ENCODE data around the gene FNIP2. TPM values are rescaled to one million over a fixed set of nuclear protein-coding genes. Genes with fewer than 3 reads are reported as not detected.
"Not testable (repeated sequence)": the region's sequence is repeated elsewhere in the genome, so short reads cannot be mapped to it uniquely, and the experiment has no call there.

FNIP2 gene
- total RNA-seq, 3 donors from 2014 or later: 61.8 to 94.1 (median 73.4) TPM

- intact Hi-C loops (cut with DNase I, micrococcal nuclease): no loop called here
- no peak for TF ChIP-seq CTCF (IDR thresholded peaks at IDR 0.05)
- DNase-seq (no peak), ATAC-seq (no peak)
- peaks cover 24% of the 10 kb centered on the region for H3K4me1 ChIP-seq (ENCODE audit: low read depth)
- H3K9me3 ChIP-seq: no peaks in the 10 kb centered on the region
- no peaks in the 10 kb centered on the region for H3K36me3 ChIP-seq (ENCODE audit: low read depth)
- H3K4me3 ChIP-seq: no peak overlapping the region
Observed at GRCh38 chr4:158801677-158802076, 32.9 kb downstream of the FNIP2 start.

- ATAC-seq: no peak
Observed at GRCh38 chr4:158802914-158803313, 34.1 kb downstream of the FNIP2 start.

GRCh38 chr4:158805635-158806471 is 37.0 kb downstream of the FNIP2 start:
- TF ChIP-seq CTCF (IDR thresholded peaks at IDR 0.05): no peak
- DNase-seq (peak in 1 of 3 donors; percentile 59), ATAC-seq (peak; percentile 69)
- intact Hi-C loops (cut with DNase I, micrococcal nuclease): no loop called here
- no peak overlapping the region for H3K4me3 ChIP-seq
- H3K4me1 ChIP-seq (ENCODE audit: low read depth): peaks cover 43% of the 10 kb centered on the region
- no peaks in the 10 kb centered on the region for H3K36me3 ChIP-seq (ENCODE audit: low read depth)
- no peaks in the 10 kb centered on the region for H3K9me3 ChIP-seq

More at GRCh38 chr4:158802914-158803313, 34.1 kb downstream of the FNIP2 start:
- no peak for TF ChIP-seq CTCF (IDR thresholded peaks at IDR 0.05)
- peaks cover 36% of the 10 kb centered on the region for H3K4me1 ChIP-seq (ENCODE audit: low read depth)
- no peaks in the 10 kb centered on the region for H3K9me3 ChIP-seq
- intact Hi-C loops (cut with DNase I, micrococcal nuclease): no loop called here
- no peak overlapping the region for H3K4me3 ChIP-seq
- no peaks in the 10 kb centered on the region for H3K36me3 ChIP-seq (ENCODE audit: low read depth)
- no peak for DNase-seq

GRCh38 chr4:158807691-158808090 is 38.9 kb downstream of the FNIP2 start:
- no peak for TF ChIP-seq CTCF (IDR thresholded peaks at IDR 0.05)
- DNase-seq (no peak), ATAC-seq (no peak)
- intact Hi-C loops (cut with DNase I, micrococcal nuclease): no loop called here
- Histone ChIP-seq H3K9me3 (no peaks in the 10 kb centered on the region), H3K36me3 (ENCODE audit: low read depth) (no peaks in the 10 kb centered on the region), H3K4me3 (no peak overlapping the region), H3K4me1 (ENCODE audit: low read depth) (peaks cover 47% of the 10 kb centered on the region)

- Histone ChIP-seq H3K9me3 (no peaks in the 10 kb centered on the region), H3K4me3 (no peak overlapping the region), H3K36me3 (ENCODE audit: low read depth) (no peaks in the 10 kb centered on the region), H3K4me1 (ENCODE audit: low read depth) (peaks cover 47% of the 10 kb centered on the region)
- intact Hi-C loops (cut with DNase I, micrococcal nuclease): no loop called here
- ATAC-seq (no peak), DNase-seq (no peak)
- TF ChIP-seq CTCF (IDR thresholded peaks at IDR 0.05): no peak
Observed at GRCh38 chr4:158808399-158808798, 39.6 kb downstream of the FNIP2 start.

- H3K4me3 ChIP-seq; H3K36me3 ChIP-seq (ENCODE audit: low read depth); DNase-seq; H3K9me3 ChIP-seq; intact Hi-C loops (cut with DNase I, micrococcal nuclease); ATAC-seq: not testable (repeated sequence)
- H3K4me1 ChIP-seq (ENCODE audit: low read depth): peaks cover 51% of the 10 kb centered on the region
Observed at GRCh38 chr4:158809208-158809607, 40.4 kb downstream of the FNIP2 start.
